IMR-90 (cell line): ENCODE measurements around the gene SLC9B2. TPM values are rescaled to one million over a fixed set of nuclear protein-coding genes. Genes with fewer than 3 reads are reported as not detected.

Experiments used
- ATAC-seq: fragments of 200-7000 bp; cut with Tn5 transposase; 2 replicates; pipeline ENCODE4 v1.9.1; 2020; ENCODE audit warnings: low read depth, mild to moderate bottlenecking, moderate library complexity
- BruUV-seq: library from RNA; stranded (reverse); fragments of 400-500 nt; replicated peaks from 2 replicates; lab custom pipeline; 2021; lab: Mats Ljungman, UMichigan
- CTCF ChIA-PET: fragments of 300-600 bp; formaldehyde crosslinking; extraction: SDS; loops from one replicate; lab custom pipeline; 2021; ENCODE audit warnings: antibody characterized with exemption; lab: Yijun Ruan, JAX
- POLR2A ChIA-PET: fragments of 300-600 bp; sonication (Branson Sonifier 250); formaldehyde crosslinking; loops from one replicate; lab custom pipeline; 2022; ENCODE audit warnings: antibody characterized with exemption; ENCODE audit not compliant: unreplicated experiment; lab: Charles Lee
- DNase-seq: peaks from one replicate; pipeline ENCODE4 v3.0.0; 2013
- H2AFZ ChIP-seq: replicated peaks from 2 replicates; pipeline ENCODE3; 2013; ENCODE audit warnings: low read length, mild to moderate bottlenecking; ENCODE audit not compliant: poor library complexity
- H2AK5ac ChIP-seq: 2 replicates; pipeline ENCODE4 v1.6.1; 2013; ENCODE audit warnings: low read depth, low read length, inconsistent platforms
- H2AK9ac ChIP-seq: replicated peaks from 2 replicates; pipeline ENCODE3; 2013; ENCODE audit warnings: mild to moderate bottlenecking, low read depth, low read length, moderate library complexity; ENCODE audit not compliant: poor library complexity
- H2BK120ac ChIP-seq: 2 replicates; pipeline ENCODE4 v1.6.1; 2013; ENCODE audit warnings: low read depth, low read length, inconsistent platforms
- H2BK15ac ChIP-seq: 3 replicates; pipeline ENCODE4 v1.6.1; 2013; ENCODE audit warnings: low read depth, low read length, inconsistent platforms
- H2BK20ac ChIP-seq: 2 replicates; pipeline ENCODE4 v1.6.1; 2013; ENCODE audit warnings: low read depth, mild to moderate bottlenecking, inconsistent platforms, low read length, moderate library complexity
- H2BK5ac ChIP-seq: 2 replicates; pipeline ENCODE4 v1.6.1; 2013; ENCODE audit warnings: mild to moderate bottlenecking, low read depth, low read length, inconsistent platforms; ENCODE audit not compliant: poor library complexity, severe bottlenecking
- H3K14ac ChIP-seq: replicated peaks from 2 replicates; pipeline ENCODE4 v1.6.1; 2013; ENCODE audit warnings: low read depth, low read length, inconsistent platforms
- H3K18ac ChIP-seq: 2 replicates; pipeline ENCODE4 v1.6.1; 2013; ENCODE audit warnings: low read depth, low read length, control low read depth
- H3K23ac ChIP-seq: 2 replicates; pipeline ENCODE4 v1.6.1; 2013; ENCODE audit warnings: low read depth, low read length, inconsistent platforms
- H3K27ac ChIP-seq: 2 replicates; pipeline ENCODE4 v1.5.1; 2013; ENCODE audit warnings: mild to moderate bottlenecking, control low read depth, low read length; ENCODE audit not compliant: insufficient read depth
- H3K27me3 ChIP-seq: 2 replicates; pipeline ENCODE4 v1.6.1; 2013; ENCODE audit warnings: low read length; ENCODE audit not compliant: control insufficient read depth, insufficient read depth
- H3K36me3 ChIP-seq: 2 replicates; pipeline ENCODE4 v1.6.1; 2013; ENCODE audit warnings: low read length, mixed read lengths; ENCODE audit not compliant: control insufficient read depth, insufficient read depth
- H3K4ac ChIP-seq: 2 replicates; pipeline ENCODE4 v1.6.1; 2013; ENCODE audit warnings: low read depth, low read length, inconsistent platforms
- H3K4me1 ChIP-seq: 2 replicates; pipeline ENCODE4 v1.6.1; 2013; ENCODE audit warnings: low read length, mixed read lengths; ENCODE audit not compliant: control insufficient read depth, insufficient read depth
- H3K4me2 ChIP-seq: 2 replicates; pipeline ENCODE4 v1.6.1; 2013; ENCODE audit warnings: low read depth, mild to moderate bottlenecking, control low read depth, low read length, moderate library complexity
- H3K4me3 ChIP-seq: 2 replicates; pipeline ENCODE4 v1.5.1; 2013; ENCODE audit warnings: low read depth, mild to moderate bottlenecking, control low read depth, low read length, moderate library complexity; ENCODE audit not compliant: insufficient read depth
- H3K56ac ChIP-seq: 2 replicates; pipeline ENCODE4 v1.6.1; 2013; ENCODE audit warnings: low read length, inconsistent platforms; ENCODE audit not compliant: insufficient read depth; ENCODE audit errors: extremely low read depth
- H3K79me1 ChIP-seq, 2 experiments: 2 replicates each; pipeline ENCODE4 v1.6.1; 2013; ENCODE audit warnings: low read length in 2 of 2, inconsistent platforms in 1 of 2, low read depth in 1 of 2
- H3K9ac ChIP-seq: 2 replicates; pipeline ENCODE4 v1.6.1; 2013; ENCODE audit warnings: low read depth, low read length, control low read depth
- H3K9me1 ChIP-seq: 2 replicates; pipeline ENCODE4 v1.6.1; 2013; ENCODE audit warnings: low read length, inconsistent platforms; ENCODE audit not compliant: insufficient read depth
- H3K9me3 ChIP-seq: 2 replicates; pipeline ENCODE4 v1.6.1; 2013; ENCODE audit warnings: low read length; ENCODE audit not compliant: control insufficient read depth, insufficient read depth
- H4K20me1 ChIP-seq: 2 replicates; pipeline ENCODE4 v1.6.1; 2013; ENCODE audit warnings: low read length, inconsistent platforms; ENCODE audit not compliant: insufficient read depth
- H4K5ac ChIP-seq: 2 replicates; pipeline ENCODE4 v1.6.1; 2013; ENCODE audit warnings: mild to moderate bottlenecking, low read depth, low read length, control low read depth
- H4K8ac ChIP-seq, 2 experiments: 2 replicates each; pipeline ENCODE4 v1.6.1; 2013; ENCODE audit warnings: low read depth in 2 of 2, low read length in 2 of 2, control low read depth in 1 of 2, inconsistent platforms in 1 of 2
- H4K91ac ChIP-seq: 2 replicates; pipeline ENCODE4 v1.6.1; 2013; ENCODE audit warnings: low read depth, low read length, inconsistent platforms; ENCODE audit not compliant: insufficient read depth
- BHLHE40 ChIP-seq: fragments of 150-350 bp; IDR thresholded peaks from 2 replicates; pipeline ENCODE4 v1.6.1; 2016; ENCODE audit warnings: mild to moderate bottlenecking, low read depth, low read length
- MAFK ChIP-seq: IDR thresholded peaks from 2 replicates; pipeline ENCODE4 v1.6.1; 2012; ENCODE audit warnings: low read depth, low read length, improper control_type of control experiment
- POLR2A ChIP-seq: IDR thresholded peaks from 2 replicates; pipeline ENCODE4 v1.6.1; 2012; ENCODE audit warnings: mild to moderate bottlenecking, low read depth, low read length
- RCOR1 ChIP-seq: IDR thresholded peaks from 2 replicates; pipeline ENCODE4 v1.6.1; 2012; ENCODE audit warnings: mild to moderate bottlenecking, low read length, improper control_type of control experiment; ENCODE audit not compliant: insufficient replicate concordance
- RFX5 ChIP-seq: IDR thresholded peaks from 2 replicates; pipeline ENCODE4 v1.8.0; 2012; ENCODE audit warnings: low read depth, mild to moderate bottlenecking, low read length, moderate library complexity
- WGBS, 2 experiments: methylation state at CpG; one replicate each; pipeline versions ENCODE4 v1.1.5 to v1.1.7; 2013; ENCODE audit warnings: missing lambda C conversion rate in 2 of 2; ENCODE audit not compliant: insufficient read length in 1 of 2; ENCODE audit errors: extremely low coverage in 2 of 2; 5-methylcytosine and 5-hydroxymethylcytosine counted together
- dilution Hi-C: fragments of 300-500 bp; cut with HindIII; formaldehyde crosslinking; loops from one replicate; pipeline ENCODE4 v1.14.3; 2018; ENCODE audit warnings: low sequenced_read_pairs; ENCODE audit not compliant: unreplicated experiment
- in situ Hi-C: fragments of 300-500 bp; cut with MboI; formaldehyde crosslinking; loops from 3 replicates; pipeline ENCODE4 v1.14.3; 2019; ENCODE audit warnings: low sequenced_read_pairs, inconsistent platforms, mixed read lengths
- intact Hi-C: fragments of 100-400 bp; cut with micrococcal nuclease; formaldehyde crosslinking; loops from 2 replicates; pipeline ENCODE4 v1.10.0; 2022
- polyA plus RNA-seq, 3 experiments: library from polyadenylated mRNA; depleted of rRNA; stranded (reverse); fragments of >200 nt; gene quantifications; 2 replicates each; pipeline ENCODE4 v1.2.3, GENCODE V29; 2012; ENCODE audit warnings: low replicate concordance in 1 of 3
- total RNA-seq: library from RNA; depleted of rRNA; stranded (reverse); fragments of >200 nt; gene quantifications from 2 replicates; pipeline ENCODE4 v1.2.3, GENCODE V29; 2012

Gene SLC9B2
- total and polyA plus RNA-seq, 2 of the 4 experiments (the other 2 are of a cell fraction), result 5.7 to 9.0 TPM

GRCh38 chr4:103011378-103012025 is 65.1 kb downstream of the SLC9B2 start:
- Histone ChIP-seq H2BK5ac (no peak overlapping the region), H3K27me3 (no peaks in the 10 kb centered on the region), H2AK5ac (0 out of 2 replicates have a peak overlapping the region, but pooled peaks have one; percentile 16), H3K14ac (0 out of 2 replicates have a peak overlapping the region, but pooled peaks have one; percentile 11), H3K9me1 (peaks cover 7% of the 10 kb centered on the region; the same call in 1 of the 2 replicates), H2BK120ac (no peak overlapping the region), H3K4me1 (peaks cover 10% of the 10 kb centered on the region), H4K8ac (no peak overlapping the region), H3K79me1 (no peaks in the 10 kb centered on the region), H3K4ac (no peak overlapping the region), H2AFZ (peak overlapping the region; percentile 38), H3K9me3 (no peaks in the 10 kb centered on the region), H2BK15ac (no peak overlapping the region; the same call in 2 of the 3 replicates), H3K4me2 (peak overlapping the region; percentile 10; the same call in 1 of the 2 replicates), H2BK20ac (no peak overlapping the region), H4K20me1 (no peaks in the 10 kb centered on the region), H4K91ac (no peak overlapping the region; the same call in 1 of the 2 replicates), H3K23ac (no peak overlapping the region; the same call in 1 of the 2 replicates), H3K18ac (no peak overlapping the region), H2AK9ac (peak overlapping the region; percentile 10), H3K56ac (no peak overlapping the region), H3K27ac (no peak overlapping the region), H4K5ac (no peak overlapping the region), H3K4me3 (no peak overlapping the region), H3K9ac (no peak overlapping the region), H3K36me3 (no peaks in the 10 kb centered on the region)
- no TSS peak for BruUV-seq
- in situ Hi-C loops, result no loop called here
- ChIA-PET POLR2A (no interaction called here), CTCF (interaction anchor here (1.4 kb wide), 1 partner anchor 391 kb away, joined by 5 read pairs; no protein-coding TSS in a partner anchor)
- WGBS, 2 experiments, result 80% methylated on average over 2 of the region's 4 CpGs; no CpG with 5 or more reads in 1 of the 2 experiments
- DNase-seq (peak; percentile 48), ATAC-seq (peak; percentile 53)
- dilution Hi-C loops, result loop anchor here (25.0 kb wide), 1 partner anchor 399 kb away; no protein-coding TSS in a partner anchor
- no peak for TF ChIP-seq BHLHE40
- TF ChIP-seq POLR2A, result no peak
- TF ChIP-seq MAFK, result no peak
- TF ChIP-seq RCOR1, result no peak
- no peak for TF ChIP-seq RFX5
- intact Hi-C loops, result loop anchor here (5.0 kb wide), 1 partner anchor 509 kb away; the partner anchor contains the start of gene NFKB1
